DMS114 treated with DMSO at 0.1 percent for 48 hours (cell line): ENCODE results near the gene ARHGAP25.

Experiments
- DNase-seq: peaks from one replicate; lab custom pipeline; 2025; ENCODE audit not compliant: unreplicated experiment; lab: John Stamatoyannopoulos, UW

Gene ARHGAP25

DNA sequence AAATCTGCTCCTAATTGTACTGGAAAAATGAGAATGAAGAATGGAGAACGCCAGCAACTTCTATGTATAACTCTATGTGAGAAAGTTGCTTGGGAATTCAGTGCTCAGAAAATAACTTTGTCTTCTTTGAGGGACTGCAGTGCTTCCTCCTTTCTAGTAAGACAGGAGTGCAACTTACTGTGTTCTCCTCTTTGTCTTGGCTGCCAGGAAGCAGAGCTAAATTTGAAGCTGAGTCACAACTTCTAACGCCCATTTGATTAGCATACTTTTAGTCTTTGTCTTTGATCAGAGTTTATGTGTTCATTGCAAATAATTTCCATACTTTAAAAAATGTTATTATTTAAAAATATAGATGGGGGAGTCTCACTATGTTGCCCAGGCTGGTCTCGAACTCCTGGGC lies 6.6 kb downstream of the ARHGAP25 start:
- no peak for DNase-seq

DNA sequence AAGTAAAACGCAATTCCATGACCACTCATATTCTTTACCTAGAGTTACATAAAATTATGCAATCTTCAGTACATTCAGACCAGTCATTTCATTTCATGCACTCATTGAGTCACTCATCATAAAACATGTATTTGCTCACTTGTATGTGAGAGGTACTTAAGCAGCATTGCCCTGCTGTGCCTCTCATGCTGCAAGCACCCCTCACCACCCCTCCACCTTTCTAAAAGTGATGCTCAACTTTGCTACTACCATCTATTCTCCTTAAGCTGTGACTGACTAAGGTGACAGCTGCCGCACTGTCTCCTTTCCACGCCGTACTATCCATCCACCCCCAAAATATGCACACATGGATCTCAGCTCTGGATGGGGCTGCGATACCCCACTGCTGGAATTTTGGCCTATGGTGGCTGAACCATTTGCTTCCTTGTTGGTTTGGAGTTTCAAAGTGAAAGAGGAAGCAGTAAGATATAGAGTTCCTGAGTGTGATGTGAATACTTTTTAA lies 7.2 kb downstream of the ARHGAP25 start:
- no peak for DNase-seq

DNA sequence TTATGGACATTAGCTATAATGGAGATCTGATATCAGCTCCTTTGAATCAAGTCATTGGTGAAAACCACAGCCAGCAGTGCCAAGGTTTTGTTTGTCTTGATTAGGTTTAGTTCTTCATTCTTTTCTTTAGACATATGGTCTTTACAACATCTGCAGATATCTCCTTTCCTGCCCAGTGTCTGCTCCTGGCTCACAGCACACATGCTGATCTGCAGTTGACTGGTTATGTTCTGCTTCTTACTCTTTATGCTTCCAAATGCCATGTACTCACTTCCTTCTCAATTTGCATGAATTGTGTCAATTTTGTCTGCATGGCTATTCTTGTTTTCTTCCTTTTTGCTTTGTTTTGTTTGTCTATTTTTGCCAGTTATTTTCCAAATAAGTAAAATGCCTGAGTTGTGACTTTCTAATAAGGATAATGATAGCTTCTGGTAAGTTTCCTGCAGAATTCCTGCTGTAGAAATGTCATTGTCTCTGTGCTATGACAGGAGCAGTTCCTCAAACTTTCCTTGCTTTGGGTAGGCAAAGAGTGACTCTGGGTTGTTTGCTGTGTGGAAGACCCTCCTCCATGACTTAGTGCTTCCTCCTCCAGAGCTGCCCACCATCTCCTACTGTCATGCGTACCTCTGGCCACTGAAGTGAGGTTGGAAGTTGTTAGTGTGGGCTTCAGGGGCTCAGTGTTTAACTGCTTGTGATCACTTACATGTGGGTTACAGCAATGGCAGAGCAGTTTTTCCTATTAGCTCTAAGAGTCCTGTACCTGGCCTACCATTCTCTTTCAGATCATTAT lies 8.2 kb downstream of the ARHGAP25 start:
- no peak for DNase-seq

DNA sequence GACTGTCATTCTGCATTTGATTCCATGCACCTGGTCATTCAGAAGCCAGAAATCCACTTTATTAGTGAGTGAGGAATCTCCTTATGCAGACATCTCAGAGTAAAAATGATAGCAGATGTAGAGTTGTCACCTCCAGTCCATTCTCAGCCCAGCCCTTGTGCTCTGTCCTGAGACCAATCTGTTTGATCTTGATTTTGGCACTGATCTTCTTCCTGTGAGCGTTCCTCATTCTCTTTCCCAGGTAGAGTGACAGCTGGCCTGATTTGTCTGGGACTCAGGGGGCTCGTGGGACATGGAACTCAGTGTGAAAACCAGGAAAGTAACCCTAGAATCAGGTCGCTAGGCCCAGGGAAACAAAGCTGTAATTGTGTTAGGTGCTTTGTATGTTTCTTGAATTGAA lies 8.9 kb downstream of the ARHGAP25 start:
- DNase-seq, result no peak

DNA sequence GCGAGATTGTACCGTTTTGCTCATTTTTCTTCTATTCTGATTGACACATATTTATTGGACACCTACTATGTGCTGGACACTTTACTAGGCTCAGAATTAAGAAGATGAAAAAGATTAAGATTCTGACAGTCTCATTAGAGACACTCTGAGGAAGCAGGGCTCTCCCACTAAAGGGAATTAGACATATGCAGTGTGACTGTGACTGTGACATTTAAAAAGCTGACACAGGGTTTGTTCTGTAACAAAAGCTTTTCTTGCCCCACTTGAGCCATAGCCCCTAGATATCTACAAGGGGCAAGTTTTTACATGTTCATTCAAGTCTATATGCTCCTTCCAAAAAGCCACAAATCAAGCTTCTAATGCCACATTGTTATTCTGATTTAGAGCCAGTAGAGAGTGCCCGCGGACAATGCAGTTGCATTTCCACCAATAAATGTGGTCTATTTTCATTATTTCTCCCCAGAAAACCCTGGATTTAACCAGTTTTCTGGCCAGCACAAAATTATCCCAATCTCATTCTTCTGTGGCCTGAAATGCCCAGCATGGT lies 9.8 kb downstream of the ARHGAP25 start:
- DNase-seq, result no peak

DNA sequence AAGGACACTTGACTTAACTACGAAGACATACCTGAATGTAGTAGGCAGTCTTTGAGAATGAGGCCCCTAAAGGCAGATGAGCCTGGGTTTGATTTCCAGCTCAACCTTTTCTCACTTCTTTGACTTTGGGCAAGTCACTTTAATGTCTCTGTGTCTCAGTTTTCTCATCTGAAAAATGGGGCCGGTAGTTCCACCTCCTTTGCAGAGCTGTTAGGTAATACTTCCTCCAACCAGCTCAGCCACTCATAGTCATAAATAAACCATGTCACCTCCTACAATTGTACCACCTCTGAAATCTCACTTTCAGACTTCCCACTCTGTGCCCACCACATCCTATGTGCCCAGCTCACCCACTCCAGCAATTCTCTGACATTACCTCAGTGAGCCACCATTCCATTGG lies 10.4 kb downstream of the ARHGAP25 start:
- no peak for DNase-seq

DNA sequence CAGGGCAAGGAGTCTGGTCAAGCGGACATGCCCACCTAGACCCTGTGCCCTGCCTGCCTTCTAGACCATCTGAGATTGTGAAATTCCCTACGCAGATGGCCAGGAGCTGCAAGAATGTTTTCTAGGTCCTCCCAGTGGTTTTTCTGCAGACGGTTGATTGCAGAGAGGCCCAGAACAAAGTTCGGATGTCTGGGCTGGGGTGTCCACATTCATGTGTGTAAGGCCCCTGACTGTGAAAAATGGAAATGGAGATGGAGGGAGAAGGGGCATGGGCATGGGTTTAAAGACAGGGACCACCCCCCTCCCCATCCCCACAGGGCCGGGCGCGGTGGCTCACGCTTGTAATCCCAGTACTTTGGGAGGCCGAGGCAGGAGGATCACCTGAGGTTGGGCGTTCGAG lies 11.8 kb downstream of the ARHGAP25 start:
- DNase-seq, result no peak

DNA sequence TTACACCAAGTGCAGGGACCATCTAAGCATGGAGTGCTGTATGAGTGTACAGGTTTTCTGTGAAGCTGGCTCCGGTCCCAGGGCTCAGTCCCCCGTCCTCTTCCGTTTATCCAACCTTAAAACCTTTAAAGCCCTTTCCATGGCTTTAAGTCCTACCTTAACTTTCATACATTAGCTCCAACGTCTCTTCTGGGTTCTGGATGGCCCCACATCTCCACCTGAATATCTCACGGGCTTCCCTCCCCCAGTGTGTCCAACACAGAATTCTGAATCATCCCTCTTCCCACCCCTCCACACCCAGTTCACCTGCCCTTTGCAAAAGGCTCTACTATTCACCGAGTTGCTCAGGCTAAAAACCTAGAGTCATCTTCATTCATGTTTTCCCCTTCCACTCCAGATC lies 12.8 kb downstream of the ARHGAP25 start:
- DNase-seq, result no peak

DNA sequence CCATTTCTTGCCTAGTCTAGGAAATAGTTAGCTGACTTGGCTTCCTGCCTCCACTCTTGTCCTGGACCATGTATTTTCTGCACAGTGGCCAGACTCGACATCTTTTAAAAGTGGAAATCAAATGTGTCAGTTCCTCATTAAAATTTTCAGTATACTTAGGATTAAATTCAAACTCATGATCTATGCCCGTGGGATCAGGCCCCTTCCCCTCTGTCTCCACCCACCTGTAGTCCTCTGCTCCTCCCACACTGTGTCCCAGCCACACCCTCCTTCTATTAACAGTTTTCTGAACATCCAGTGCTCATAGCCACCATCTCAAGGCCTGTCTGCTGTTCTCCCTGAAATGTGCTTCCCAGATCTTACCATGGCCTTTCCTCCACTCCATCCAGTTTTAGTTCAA lies 13.3 kb downstream of the ARHGAP25 start:
- no peak for DNase-seq

DNA sequence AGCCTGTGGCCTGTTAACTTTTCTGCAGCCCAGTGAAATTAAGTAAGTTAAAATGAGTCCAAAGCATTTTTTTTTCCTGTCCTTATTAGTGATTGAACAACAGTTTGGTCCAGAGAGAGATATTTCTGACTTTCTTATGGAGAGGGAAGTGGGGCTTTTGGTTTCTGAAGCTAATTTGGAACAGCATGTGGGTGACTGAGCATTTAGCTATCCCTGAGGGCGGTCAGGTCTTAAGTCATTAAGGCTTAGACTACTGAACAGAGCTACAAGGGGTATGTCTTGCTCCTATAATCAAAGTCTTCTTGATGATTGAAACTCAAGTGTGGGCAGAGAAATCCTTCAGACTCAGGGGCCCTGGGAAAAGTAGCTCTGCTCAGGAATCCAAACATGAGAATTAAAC lies 14.0 kb downstream of the ARHGAP25 start:
- DNase-seq, result no peak

DNA sequence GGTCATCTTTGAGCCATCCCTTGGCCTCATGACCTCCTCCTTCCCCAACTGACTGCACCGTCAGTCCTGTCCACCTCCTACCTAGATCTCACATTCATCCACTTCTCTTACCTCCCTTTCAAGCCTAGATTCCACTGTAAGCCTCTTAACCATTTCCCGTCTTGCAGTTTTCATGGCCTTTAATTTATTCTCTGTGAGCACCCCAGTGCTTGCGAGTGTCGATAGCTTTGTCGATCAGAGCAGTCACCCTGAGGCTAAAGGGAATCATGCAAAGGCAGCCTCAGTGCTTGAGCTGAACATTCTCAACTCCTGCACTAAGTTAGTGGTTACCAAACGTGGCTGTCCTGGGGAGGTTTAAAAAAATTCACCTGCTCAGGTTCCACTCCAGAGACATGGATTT lies 14.7 kb downstream of the ARHGAP25 start:
- DNase-seq, result no peak

DNA sequence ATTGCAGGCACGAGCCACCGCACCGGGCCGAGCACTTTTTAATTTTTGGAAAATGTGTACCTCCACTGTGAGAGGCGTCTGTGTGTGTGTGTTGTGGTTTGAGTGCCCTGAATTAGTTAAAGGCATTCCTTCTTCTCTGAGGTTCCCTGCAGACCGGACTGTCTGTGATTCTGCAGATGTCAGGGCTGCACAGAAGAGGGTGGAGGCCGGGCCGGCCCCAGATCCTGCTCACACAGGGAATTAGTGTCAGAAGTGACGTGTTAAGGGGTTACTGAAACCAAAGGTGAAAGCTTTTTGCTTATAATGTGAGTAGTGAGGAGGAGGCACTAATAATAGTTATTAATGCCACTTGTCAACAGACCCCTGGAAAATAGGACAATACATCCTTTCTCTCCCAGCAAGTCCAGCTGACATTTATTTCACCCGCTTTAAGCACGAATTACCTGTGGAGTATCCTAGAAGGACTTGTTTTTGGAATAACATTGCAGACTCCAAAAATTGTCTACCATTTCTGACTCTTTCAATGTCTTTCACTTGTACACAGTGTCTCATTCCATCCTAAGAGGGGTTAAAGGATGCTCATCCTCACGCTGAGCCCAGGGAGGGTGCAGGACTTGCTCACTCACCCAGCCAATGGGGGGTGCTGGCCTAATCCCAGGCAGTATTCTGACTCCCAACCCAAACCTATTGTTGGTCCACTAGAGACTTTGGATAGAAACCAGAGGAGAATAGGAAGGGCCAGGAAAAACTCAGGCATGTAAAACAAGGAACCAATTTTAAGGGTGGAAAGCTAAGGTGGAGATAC lies 16.2 kb downstream of the ARHGAP25 start:
- DNase-seq, result no peak

DNA sequence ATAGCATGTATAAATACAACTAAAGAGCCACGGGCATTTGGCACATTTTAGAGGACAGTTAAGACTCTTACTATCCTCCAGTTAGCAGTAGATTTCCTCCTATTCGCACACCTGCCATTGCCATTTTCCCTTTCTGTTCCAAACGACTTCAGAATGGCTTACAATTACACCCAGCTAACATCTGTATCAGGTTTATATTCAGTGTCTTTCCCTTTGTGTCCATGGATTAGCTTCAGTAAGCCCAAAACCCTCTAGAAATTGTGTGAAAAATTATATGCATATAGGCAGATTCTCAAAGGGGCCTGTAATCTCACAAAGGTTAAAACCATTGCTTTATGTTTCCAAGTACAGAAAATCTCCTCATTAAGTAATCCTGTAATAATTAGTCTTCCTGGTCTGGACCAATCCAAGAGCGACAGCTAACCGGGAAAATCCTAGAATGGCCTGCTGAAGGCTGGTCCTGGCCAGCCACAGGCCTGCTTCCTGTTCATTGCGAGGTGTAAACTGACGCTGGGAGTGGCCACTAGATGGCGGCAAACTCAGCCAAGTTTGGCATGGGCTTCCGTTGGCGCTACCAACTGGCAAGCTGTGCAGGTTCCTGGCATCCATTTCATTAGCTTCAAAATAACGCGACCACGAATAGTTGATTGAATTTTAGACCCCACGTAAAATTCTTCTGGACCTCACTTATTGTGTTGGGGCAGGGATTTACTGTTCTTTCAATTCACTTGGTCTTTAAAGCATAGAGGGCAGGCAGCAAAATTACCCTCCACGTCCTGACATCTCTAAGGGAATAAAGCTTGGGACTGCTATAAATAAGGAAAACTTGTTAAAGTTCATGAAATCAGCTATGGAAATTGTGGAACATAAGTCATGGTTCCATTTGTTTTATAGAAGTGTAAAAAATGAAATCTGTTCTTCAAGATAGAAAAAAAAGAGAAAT lies 17.1 kb downstream of the ARHGAP25 start:
- peak; percentile 85 for DNase-seq

DNA sequence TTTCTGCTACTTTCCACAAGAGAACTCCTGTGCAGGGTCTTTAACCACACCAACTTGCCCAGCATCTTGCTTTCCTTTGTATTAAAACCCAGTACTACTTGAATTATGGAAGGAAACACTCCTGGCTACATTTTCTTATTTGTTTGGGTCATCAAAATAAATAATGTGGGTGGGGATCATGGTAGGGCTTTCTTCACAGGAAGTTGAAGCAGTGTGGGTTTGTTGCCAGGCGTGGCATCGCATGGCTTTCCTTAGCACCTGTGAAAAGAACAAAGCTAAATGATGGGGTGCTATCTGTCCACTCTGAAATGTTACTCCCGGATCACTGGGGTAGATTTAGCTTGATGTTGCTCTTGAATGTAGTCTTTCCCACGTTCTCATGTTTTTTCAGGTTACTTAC lies 18.7 kb downstream of the ARHGAP25 start:
- no peak for DNase-seq

DNA sequence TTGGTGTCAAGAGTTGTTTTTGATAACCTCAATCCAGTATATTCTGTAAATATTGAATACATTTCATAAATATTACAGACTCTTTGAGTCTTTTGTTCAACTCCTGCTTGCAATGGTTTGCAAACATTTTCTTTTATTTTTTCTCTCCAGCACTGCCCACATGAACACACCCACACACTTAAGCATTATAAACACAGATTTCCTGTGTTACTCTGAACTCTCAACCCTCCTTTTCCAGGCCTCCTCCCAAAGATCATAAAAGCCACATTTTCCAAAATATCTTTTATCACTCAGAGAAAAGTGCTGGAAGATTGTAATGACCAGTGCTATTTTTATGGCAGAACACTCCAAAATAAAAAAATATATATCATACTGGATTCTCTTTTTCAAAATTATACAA lies 20.5 kb downstream of the ARHGAP25 start:
- DNase-seq, result no peak

DNA sequence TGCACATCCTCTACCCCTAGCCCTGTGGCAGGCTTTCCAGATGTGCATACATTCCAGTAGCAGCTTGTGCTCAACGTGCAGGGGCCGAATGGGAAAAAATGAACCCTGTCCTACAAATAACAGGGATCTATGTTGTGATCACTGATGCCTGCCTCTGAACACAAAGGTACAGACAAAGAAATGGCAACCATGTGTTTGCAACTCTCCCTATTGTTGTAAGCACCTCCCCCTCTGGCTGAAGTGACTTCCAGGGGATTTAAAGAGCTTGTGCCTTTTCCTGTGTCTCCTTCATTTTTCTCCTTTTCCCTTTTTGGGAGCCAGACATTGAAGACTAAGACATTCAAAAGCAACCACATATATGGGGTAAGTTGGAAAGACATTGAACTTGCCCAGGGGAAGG lies 21.6 kb downstream of the ARHGAP25 start:
- no peak for DNase-seq

DNA sequence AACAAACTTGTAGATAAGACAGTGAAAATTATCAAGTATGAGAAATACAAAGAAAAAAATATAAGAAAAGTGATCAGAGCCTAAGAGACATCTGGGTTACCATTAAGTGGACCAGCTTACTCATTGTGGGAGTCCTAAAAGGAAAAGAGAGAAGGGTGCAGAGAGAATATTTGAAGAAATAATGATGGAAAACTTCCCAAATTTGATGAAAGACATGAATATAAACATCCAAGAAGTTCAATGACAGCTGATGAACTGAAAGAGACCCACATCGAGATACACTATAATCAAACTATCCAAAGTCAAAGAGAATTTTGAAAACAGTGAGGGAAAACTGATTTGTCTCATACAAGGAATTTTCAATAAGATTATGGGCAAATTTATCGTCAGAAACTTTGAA lies 22.5 kb downstream of the ARHGAP25 start:
- no peak for DNase-seq

DNA sequence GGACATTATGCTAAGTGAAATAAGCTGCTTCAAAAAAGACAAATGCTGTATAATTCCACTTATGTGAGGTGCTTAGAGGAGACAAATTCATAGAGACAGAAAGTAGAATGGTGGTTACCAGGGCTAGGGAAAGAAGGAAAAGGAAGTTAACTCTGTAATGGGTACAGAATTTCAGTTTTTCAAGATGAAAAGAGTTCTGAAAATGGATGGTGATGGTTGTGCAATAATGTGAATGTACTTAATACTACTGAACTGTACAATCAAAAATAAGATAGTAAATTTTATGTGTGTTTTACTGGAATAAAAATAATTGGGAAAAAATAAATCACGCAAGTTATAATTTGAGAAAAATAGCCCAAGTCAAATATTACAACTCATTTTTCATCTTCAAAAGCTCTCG lies 27.5 kb downstream of the ARHGAP25 start:
- DNase-seq, result no peak

DNA sequence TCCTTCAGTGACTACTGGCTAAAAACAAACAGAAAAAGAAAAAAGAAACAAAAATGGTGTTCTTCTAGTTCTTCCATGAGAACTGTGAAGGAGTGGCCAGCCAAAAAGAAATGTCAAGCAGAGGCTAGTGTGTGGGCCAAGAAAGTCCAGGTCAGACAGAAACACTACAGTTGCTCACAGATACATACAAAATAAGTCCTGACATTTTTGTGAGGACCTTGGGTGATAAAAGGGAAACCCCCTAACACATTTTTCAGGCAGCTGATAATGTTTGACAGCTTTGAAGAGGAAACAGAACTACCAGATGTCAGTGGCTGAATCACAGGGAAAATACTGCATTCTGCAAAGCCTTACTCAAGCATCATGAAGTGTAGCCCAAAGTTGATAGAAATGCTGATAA lies 28.1 kb downstream of the ARHGAP25 start:
- no peak for DNase-seq

DNA sequence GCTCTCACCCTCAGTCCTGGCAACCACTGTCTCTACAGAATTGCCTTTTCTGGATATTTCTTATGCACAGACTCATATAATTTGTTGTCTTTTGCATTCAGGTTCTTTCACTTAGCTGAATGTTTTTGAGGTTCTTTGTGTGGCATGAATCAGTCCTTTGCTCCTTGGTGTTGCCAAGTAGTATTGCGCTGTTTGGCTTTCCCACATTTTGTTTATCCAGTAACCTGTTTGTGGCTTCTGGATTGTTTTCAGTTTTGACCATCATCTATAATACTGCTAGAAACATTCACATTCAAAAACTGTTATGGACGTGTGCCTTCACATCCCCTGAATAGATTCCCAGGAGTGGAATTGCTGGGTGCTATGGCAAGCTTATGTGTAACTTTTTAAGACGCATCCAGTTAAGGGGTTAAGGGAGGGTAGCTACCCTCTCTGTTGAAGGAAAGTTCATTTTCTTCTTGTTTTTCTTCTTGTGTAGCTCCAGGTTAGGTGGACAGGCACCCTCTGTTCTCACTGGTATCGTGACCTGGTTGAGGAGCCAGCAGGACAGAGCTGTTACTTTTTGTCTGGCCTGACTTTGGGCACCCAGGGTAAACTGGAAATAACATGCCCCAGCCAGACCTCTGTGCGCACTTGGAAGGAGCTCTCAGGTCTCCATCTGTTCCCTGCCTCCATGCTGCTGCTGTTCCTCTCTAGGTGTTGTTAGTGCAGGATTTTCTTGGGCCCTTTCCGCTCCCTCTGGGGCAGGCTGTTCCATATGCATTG lies 29.6 kb downstream of the ARHGAP25 start:
- DNase-seq, result no peak
